Measurements from ENCODE around the gene RCCD1. TPM values are rescaled to one million over a fixed set of nuclear protein-coding genes. Genes with fewer than 3 reads are reported as not detected.
A peak's percentile ranks its signal among the peaks of the same experiment; 100 is the strongest.

RCCD1 gene
- total RNA-seq, 3 donors from 2014 or later = 18.5 to 21.5 (median 20.7) TPM

- intact Hi-C loops (cut with DNase I, micrococcal nuclease) = no loop called here
- peak in 2 of 3 donors; percentile 19 to 35 for DNase-seq
- ATAC-seq = no peak
- H3K36me3 ChIP-seq (ENCODE audit: low read depth) = peaks cover 23% of the 10 kb centered on the region
- no peak for TF ChIP-seq CTCF (IDR thresholded peaks at IDR 0.05)
- no peak overlapping the region for H3K4me3 ChIP-seq
- H3K4me1 ChIP-seq (ENCODE audit: low read depth) = no peaks in the 10 kb centered on the region
- H3K9me3 ChIP-seq = no peaks in the 10 kb centered on the region
These were observed 42.5 kb upstream of the RCCD1 start for GRCh38 chr15:90911906-90912769.

GRCh38 chr15:90912770-90913075 lies 42.0 kb upstream of the RCCD1 start:
- Histone ChIP-seq H3K9me3 (no peaks in the 10 kb centered on the region), H3K36me3 (ENCODE audit: low read depth) (peaks cover 23% of the 10 kb centered on the region), H3K4me1 (ENCODE audit: low read depth) (no peaks in the 10 kb centered on the region), H3K4me3 (no peak overlapping the region)
- no peak for TF ChIP-seq CTCF (IDR thresholded peaks at IDR 0.05)
- ATAC-seq (no peak), DNase-seq (peak in 1 of 3 donors; percentile 21)
- intact Hi-C loops (cut with DNase I, micrococcal nuclease) = no loop called here

GRCh38 chr15:90913398-90913944 lies 41.2 kb upstream of the RCCD1 start:
- no peak for TF ChIP-seq CTCF (IDR thresholded peaks at IDR 0.05)
- intact Hi-C loops (cut with DNase I, micrococcal nuclease) = no loop called here
- Histone ChIP-seq H3K9me3 (no peaks in the 10 kb centered on the region), H3K36me3 (ENCODE audit: low read depth) (peaks cover 23% of the 10 kb centered on the region), H3K4me3 (no peak overlapping the region), H3K4me1 (ENCODE audit: low read depth) (no peaks in the 10 kb centered on the region)
- peak in 1 of 3 donors; percentile 16 for DNase-seq
- no peak for ATAC-seq

DNA sequence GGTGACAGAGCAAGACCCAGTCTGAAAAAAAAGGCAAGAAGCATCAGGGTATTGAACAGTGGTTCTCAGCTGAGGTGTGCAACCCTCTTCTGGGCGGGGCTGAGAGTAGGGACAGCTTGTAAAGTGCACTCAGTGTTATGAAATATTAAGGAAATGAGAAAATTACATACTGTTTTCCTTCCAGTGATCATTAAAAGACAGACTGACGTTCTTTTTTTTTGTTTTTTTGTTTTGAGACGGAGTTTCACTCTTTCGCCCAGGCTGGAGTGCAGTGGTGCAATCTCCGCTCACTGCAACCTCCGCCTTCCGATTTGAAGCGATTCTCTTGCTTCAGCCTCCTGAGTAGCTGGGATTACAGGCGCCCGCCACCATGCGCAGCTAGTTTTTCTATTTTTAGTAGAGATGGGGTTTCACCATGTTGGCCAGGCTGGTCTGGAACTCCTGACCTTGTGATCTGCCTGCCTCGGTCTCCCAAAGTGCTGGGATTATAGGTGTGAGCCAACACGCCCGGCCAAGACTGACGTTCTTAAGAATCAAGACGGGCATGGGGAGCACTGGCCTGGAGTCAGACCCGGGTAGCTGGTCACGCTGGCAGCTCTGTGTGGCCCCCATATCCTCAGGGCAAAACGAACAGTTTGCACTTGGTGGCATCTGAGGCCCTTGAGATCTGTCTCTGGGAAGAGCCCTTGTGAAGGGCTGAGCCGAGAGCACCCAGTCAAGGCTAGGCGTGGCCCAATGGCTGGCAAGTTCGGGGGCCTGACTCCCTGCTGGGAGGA lies 40.2 kb upstream of the RCCD1 start:
- H3K4me1 ChIP-seq (ENCODE audit: low read depth) = no peaks in the 10 kb centered on the region
- intact Hi-C loops (cut with DNase I, micrococcal nuclease) = no loop called here
- H3K4me3 ChIP-seq = no peak overlapping the region
- DNase-seq = peak in 2 of 3 donors; percentile 11 to 19
- no peak for ATAC-seq
- TF ChIP-seq CTCF (IDR thresholded peaks at IDR 0.05) = no peak
- H3K9me3 ChIP-seq = no peaks in the 10 kb centered on the region
- peaks cover 23% of the 10 kb centered on the region for H3K36me3 ChIP-seq (ENCODE audit: low read depth)

GRCh38 chr15:90915216-90915807 lies 39.4 kb upstream of the RCCD1 start:
- peaks cover 26% of the 10 kb centered on the region for H3K36me3 ChIP-seq (ENCODE audit: low read depth)
- no peak overlapping the region for H3K4me3 ChIP-seq
- no peaks in the 10 kb centered on the region for H3K4me1 ChIP-seq (ENCODE audit: low read depth)
- no peaks in the 10 kb centered on the region for H3K9me3 ChIP-seq
- DNase-seq (no peak), ATAC-seq (no peak)
- intact Hi-C loops (cut with DNase I, micrococcal nuclease) = no loop called here
- TF ChIP-seq CTCF (IDR thresholded peaks at IDR 0.05) = no peak
